ENCODE measurements around the gene PPIA.

DNA sequence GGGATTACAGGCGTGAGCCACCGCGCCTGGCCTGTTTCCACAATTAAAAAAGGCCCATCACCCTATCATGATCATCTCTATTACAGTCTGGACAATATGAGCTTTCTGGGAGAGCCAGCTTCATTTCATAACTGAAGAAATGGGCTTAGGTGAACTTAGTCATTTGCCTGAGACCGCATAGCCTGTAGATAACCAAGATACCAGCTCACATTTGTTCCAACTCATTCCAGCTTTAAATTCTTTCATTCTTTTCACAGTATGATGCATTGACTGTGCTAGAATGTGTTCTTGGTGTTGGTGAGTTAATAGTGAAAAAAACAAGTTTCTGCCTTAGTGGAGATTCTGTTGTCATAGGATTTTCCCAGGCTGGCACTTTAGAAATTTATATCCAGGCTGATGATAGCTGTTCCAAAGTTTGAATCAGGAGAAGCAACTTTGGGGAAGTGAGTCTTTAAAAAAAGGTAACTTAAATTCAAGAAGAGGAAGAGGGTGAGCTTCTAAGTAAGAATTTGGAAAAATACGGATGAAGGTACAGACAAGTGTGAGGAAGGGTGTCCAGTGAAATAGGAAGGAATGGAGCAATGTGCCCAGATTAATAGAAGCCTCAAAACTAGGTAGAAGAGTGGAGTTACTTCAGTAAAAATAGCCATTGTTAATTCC lies 53.5 kb downstream of the PPIA start:
- TF ChIP-seq ZFP30 (CRISPR knock-in tag; IDR thresholded peaks at IDR 0.05) (no peak), CSDC2 (CRISPR knock-in tag; IDR thresholded peaks at IDR 0.05) (no peak), BACH2 (CRISPR knock-in tag; IDR thresholded peaks at IDR 0.05; ENCODE audit: borderline replicate concordance) (no peak), ARNTL (CRISPR knock-in tag; IDR thresholded peaks at IDR 0.05; ENCODE audit: borderline replicate concordance, low read depth) (no peak)
- TF ChIP-seq, protein P1, sequence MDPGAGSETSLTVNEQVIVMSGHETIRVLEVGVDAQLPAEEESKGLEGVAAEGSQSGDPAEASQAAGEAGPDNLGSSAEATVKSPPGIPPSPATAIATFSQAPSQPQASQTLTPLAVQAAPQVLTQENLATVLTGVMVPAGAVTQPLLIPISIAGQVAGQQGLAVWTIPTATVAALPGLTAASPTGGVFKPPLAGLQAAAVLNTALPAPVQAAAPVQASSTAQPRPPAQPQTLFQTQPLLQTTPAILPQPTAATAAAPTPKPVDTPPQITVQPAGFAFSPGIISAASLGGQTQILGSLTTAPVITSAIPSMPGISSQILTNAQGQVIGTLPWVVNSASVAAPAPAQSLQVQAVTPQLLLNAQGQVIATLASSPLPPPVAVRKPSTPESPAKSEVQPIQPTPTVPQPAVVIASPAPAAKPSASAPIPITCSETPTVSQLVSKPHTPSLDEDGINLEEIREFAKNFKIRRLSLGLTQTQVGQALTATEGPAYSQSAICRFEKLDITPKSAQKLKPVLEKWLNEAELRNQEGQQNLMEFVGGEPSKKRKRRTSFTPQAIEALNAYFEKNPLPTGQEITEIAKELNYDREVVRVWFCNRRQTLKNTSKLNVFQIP (CRISPR knock-in tag; IDR thresholded peaks at IDR 0.05; ENCODE audit: borderline replicate concordance, low read depth), result no peak
- TF ChIP-seq, protein P2, sequence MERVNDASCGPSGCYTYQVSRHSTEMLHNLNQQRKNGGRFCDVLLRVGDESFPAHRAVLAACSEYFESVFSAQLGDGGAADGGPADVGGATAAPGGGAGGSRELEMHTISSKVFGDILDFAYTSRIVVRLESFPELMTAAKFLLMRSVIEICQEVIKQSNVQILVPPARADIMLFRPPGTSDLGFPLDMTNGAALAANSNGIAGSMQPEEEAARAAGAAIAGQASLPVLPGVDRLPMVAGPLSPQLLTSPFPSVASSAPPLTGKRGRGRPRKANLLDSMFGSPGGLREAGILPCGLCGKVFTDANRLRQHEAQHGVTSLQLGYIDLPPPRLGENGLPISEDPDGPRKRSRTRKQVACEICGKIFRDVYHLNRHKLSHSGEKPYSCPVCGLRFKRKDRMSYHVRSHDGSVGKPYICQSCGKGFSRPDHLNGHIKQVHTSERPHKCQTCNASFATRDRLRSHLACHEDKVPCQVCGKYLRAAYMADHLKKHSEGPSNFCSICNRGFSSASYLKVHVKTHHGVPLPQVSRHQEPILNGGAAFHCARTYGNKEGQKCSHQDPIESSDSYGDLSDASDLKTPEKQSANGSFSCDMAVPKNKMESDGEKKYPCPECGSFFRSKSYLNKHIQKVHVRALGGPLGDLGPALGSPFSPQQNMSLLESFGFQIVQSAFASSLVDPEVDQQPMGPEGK (CRISPR knock-in tag; IDR thresholded peaks at IDR 0.05; ENCODE audit: borderline replicate concordance), result no peak
- TF ChIP-seq, protein P3, sequence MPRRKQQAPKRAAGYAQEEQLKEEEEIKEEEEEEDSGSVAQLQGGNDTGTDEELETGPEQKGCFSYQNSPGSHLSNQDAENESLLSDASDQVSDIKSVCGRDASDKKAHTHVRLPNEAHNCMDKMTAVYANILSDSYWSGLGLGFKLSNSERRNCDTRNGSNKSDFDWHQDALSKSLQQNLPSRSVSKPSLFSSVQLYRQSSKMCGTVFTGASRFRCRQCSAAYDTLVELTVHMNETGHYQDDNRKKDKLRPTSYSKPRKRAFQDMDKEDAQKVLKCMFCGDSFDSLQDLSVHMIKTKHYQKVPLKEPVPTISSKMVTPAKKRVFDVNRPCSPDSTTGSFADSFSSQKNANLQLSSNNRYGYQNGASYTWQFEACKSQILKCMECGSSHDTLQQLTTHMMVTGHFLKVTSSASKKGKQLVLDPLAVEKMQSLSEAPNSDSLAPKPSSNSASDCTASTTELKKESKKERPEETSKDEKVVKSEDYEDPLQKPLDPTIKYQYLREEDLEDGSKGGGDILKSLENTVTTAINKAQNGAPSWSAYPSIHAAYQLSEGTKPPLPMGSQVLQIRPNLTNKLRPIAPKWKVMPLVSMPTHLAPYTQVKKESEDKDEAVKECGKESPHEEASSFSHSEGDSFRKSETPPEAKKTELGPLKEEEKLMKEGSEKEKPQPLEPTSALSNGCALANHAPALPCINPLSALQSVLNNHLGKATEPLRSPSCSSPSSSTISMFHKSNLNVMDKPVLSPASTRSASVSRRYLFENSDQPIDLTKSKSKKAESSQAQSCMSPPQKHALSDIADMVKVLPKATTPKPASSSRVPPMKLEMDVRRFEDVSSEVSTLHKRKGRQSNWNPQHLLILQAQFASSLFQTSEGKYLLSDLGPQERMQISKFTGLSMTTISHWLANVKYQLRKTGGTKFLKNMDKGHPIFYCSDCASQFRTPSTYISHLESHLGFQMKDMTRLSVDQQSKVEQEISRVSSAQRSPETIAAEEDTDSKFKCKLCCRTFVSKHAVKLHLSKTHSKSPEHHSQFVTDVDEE (CRISPR knock-in tag; IDR thresholded peaks at IDR 0.05), result no peak
